NB4 (cell line): ENCODE measurements around the gene LRIG1.

Experiments
- DNase-seq: peaks from one replicate; pipeline ENCODE4 v3.0.0; 2010; ENCODE audit warnings: low read depth
- H3K4me3 ChIP-seq: one replicate; pipeline ENCODE4 v1.5.1; 2011; ENCODE audit warnings: mild to moderate bottlenecking, low read depth, low read length, moderate library complexity
- CTCF ChIP-seq: IDR thresholded peaks from one replicate; pipeline ENCODE4 v1.5.1; 2012; ENCODE audit warnings: low read depth, low read length
- MYC ChIP-seq: IDR thresholded peaks from 2 replicates; pipeline ENCODE4 v1.6.1; 2011; ENCODE audit warnings: low read depth, low read length
- POLR2A ChIP-seq: IDR thresholded peaks from 2 replicates; pipeline ENCODE4 v1.6.1; 2011; ENCODE audit warnings: mild to moderate bottlenecking; ENCODE audit not compliant: insufficient read length; ENCODE audit errors: extremely low read depth
- TF ChIP-seq, protein P1 (sequence below): IDR thresholded peaks from 2 replicates; pipeline ENCODE4 v1.6.1; 2011; ENCODE audit warnings: low read depth, low read length

Gene LRIG1

GRCh38 chr3:66441692-66442091, 59.1 kb downstream of the LRIG1 start:
- DNase-seq: no peak
- TF ChIP-seq MYC (no peak), CTCF (no peak), POLR2A (no peak)
- TF ChIP-seq, protein P1, sequence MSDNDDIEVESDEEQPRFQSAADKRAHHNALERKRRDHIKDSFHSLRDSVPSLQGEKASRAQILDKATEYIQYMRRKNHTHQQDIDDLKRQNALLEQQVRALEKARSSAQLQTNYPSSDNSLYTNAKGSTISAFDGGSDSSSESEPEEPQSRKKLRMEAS: no peak
- no peak overlapping the region for H3K4me3 ChIP-seq

GRCh38 chr3:66441129-66441528, 59.7 kb downstream of the LRIG1 start:
- DNase-seq: no peak
- TF ChIP-seq CTCF (no peak), POLR2A (no peak), MYC (no peak)
- TF ChIP-seq, protein P1: no peak
- no peak overlapping the region for H3K4me3 ChIP-seq

GRCh38 chr3:66439666-66440344, 61.0 kb downstream of the LRIG1 start:
- no peak for TF ChIP-seq POLR2A
- no peak for TF ChIP-seq MYC
- DNase-seq: peak; percentile 20
- H3K4me3 ChIP-seq: no peak overlapping the region

GRCh38 chr3:66438046-66438445, 62.8 kb downstream of the LRIG1 start:
- no peak for DNase-seq
- H3K4me3 ChIP-seq: no peak overlapping the region
- no peak for TF ChIP-seq MYC
- TF ChIP-seq, protein P1: no peak
- TF ChIP-seq CTCF: no peak
- no peak for TF ChIP-seq POLR2A

DNA sequence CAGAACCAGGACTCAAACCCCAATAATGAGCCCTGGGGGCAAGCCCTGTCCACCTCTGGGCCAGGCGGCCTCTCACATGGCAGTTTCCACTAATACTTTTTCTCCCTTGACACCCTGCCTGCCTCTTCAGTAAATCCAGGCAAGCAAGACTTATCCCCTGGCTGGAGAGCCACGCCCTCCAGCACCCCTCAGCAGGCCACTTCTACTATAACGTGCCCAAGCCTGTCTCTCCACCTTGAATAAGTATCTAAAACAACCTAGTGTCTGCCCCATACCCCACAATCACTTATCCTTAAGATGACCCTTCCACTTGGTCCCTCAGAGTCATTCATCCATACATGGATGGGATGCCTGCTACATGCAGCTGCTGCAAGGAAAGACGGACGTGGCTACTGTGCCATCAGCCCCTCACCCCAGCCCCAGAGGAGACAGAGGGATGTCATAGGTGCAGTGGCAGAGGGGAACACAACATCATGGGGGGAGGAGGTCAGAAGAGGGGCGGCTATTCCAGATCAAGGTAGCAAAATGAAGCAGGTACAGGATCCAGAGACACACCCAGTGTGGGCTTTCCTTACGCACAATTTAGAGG, 63.4 kb downstream of the LRIG1 start:
- no peak overlapping the region for H3K4me3 ChIP-seq
- TF ChIP-seq POLR2A: no peak
- TF ChIP-seq, protein P1: no peak
- TF ChIP-seq CTCF: no peak
- no peak for TF ChIP-seq MYC
- DNase-seq: no peak

- H3K4me3 ChIP-seq: no peak overlapping the region
- no peak for DNase-seq
- TF ChIP-seq POLR2A (no peak), MYC (no peak), CTCF (no peak)
- TF ChIP-seq, protein P1: no peak
Observed at GRCh38 chr3:66435989-66436388, 64.8 kb downstream of the LRIG1 start.
